Measurements from ENCODE around the gene RBM33.

The RBM33 gene

DNA sequence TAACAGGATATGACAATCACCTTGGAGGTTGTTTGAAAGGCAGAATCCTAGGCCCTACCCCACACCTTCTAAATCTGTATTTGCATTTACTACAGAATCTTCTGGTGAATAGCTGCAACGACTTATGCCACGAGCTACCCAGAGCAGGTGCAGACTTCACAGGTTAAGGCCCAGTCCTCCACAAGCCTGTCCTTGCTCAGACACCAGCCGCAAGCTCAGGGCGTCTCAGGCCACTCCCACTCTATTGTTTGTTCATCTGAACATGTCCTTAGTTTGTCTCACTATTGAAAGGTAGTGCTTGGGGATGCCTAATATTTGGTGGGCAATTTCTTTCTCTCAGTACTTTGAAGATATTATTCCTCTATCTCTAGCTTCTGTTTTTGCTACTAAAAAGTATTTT lies 18.9 kb upstream of the RBM33 start:
- DNase-seq: no peak

DNA sequence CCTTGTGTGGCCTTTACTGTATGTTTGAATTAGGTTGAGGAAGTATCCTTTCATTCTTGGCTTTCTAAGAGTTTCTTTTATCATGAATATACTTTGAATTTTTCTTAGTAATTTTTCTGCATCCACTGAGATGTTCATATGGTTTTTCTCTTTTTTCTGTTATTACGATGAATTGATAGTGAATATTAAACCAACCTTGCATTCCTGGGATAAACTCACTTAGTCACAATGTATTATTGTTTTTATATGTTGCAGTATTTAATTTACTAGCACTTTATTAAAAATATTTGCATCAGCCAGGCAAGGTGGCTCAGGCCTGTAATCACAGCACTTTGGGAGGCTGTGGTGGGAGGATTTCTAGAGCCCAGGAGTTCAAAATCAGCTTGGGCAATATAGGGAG lies 15.3 kb upstream of the RBM33 start:
- DNase-seq: no peak

DNA sequence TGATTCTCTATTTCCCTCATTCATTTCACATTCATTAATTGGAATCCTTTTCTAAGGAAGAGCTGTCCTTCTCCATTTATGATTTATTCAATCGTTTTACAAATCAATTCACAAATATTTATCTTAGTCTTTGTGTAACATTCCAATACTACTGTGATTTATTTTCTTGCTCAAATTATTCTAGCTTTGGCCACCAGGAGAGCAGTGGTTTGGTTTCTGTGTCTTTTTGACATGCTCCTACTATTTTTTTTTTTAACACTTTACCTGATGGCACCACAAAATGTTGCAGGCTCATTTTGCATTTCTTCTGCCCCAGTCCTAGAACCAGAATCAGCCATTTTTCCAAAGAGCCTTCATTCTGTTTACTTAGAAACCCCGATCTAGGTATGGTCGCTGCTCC lies 13.3 kb upstream of the RBM33 start:
- no peak for DNase-seq

DNA sequence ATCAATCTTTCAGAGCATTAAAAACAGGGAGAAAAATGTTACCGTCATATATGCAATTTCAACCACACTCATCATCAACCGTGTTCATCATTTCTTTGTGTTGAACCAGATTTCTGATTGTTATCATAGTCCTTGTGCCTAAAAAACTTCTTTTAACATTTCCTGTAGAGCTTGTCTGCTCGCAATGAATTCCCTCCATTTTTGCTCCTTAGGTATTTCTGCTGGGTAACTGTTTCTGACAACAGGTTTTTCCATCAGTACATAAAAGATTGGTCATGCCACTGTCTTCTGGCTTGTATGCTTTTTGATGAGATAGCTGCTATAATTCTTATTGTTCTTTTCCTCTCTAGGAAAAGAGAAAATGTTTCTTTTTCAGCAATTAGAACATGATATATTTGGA lies 8.6 kb upstream of the RBM33 start:
- DNase-seq: no peak

DNA sequence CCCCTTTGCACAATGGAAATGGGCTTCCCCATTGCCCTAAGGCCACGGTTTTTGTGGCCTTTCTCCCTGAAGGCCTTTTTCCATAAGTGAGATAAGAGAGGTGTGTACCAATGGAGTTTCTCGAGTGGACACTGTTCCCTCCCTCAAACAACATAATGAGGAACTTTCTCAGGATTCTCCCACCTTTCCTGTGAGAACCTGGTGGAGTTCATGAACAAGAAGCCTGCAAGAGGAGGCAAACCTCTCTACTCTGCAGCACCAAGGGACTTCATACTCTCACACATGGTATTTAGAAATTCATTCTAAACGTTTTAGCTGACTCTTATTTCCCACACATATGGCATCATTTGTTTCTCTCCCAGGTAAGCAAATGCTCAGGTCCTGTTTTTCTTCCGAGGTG lies 7.3 kb upstream of the RBM33 start:
- DNase-seq: no peak

DNA sequence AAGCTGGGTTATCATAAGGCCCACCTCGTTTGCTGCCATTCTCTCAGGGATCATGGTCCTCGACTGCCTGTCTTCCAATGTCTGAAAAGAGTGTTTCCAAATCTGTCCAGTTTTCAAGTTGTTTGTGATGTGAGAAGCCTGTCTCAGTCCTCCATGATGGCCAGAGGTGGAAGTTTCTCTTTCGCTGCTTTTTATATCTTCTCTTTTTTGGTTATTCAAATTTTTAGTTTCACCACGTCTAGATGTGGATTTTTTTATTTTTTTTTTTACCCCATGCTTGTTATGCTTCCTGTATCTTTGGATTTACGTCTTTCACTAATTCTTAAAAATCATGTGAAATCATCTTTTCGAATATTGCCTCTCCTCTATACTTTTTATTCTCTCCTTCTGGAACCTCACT lies 6.1 kb upstream of the RBM33 start:
- no peak for DNase-seq

DNA sequence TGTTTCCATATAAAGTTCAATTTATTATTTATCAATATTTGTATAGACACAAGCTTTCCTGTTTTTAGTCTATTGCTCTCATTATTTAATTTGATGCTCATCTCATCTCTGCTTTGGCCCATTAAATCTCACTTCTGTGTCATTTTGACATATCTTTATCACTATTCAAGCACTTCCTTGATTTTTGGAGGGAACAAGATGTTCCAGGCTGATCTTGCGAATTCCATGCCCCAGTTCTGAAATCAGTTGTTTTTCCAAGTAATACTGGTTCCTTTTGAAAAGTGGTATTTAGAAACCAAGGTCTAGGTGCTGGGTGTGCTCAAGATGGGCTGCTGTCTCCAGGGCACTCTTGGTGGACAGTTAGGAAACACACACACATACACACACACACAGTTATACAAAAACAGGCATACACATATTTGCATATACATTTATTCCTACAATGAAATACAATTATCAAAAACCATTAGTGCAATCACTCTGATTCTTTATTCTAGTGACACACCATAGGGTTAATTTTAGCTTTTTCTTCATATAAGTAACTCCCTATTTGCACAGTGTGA lies 4.4 kb upstream of the RBM33 start:
- DNase-seq: no peak

DNA sequence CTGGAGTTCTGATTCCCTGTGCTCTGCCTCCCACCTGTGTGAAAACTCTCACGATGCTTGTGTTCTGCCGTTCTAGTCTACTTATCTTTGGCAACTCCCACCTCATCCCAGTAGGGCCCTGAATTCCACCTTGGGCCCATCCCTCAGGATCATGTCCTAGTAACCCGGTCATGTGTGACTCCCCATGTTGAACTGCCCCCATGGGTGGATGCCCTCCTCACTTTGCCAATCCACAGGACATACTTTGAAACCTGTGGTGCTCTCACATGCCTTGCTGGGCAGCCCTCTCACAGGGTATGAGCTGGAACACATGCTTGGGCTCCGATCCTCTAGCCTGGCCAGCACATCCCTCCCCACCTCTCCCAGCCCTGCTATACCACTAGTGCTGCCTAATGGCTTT lies 3.8 kb upstream of the RBM33 start:
- no peak for DNase-seq

- DNase-seq: no peak
Observed at GRCh38 chr7:155643804-155644177, 670 bp upstream of the RBM33 start.

GRCh38 chr7:155644971-155645509 lies 579 bp downstream of the RBM33 start:
- DNase-seq: peak; percentile 53

GRCh38 chr7:155645662-155646061 lies 1.2 kb downstream of the RBM33 start:
- DNase-seq: no peak

- no peak for DNase-seq
Observed at GRCh38 chr7:155646669-155647068, 2.2 kb downstream of the RBM33 start.

- DNase-seq: no peak
Observed at GRCh38 chr7:155647302-155647701, 2.8 kb downstream of the RBM33 start.

DNA sequence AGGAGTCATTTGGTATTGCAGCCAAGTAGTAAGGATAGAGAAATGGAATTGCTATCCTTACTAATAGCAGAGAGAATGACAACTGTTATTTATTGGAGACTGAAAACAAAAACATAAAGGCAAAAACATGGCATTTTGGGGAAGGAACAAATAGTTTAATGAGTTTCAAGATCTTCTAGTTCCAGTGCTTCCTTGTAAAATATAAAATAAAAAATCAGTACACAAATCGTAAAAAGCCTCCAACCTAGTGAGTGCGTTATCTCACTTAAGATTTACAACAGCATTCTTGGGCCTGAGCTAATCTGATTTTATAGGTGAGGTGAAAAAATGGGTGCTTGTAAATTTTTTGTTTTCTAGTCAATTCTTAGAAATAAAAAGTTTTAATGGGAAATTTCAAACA lies 3.3 kb downstream of the RBM33 start:
- no peak for DNase-seq

GRCh38 chr7:155648752-155649339 lies 4.4 kb downstream of the RBM33 start:
- DNase-seq: no peak

GRCh38 chr7:155649588-155649987 lies 5.1 kb downstream of the RBM33 start:
- no peak for DNase-seq

DNA sequence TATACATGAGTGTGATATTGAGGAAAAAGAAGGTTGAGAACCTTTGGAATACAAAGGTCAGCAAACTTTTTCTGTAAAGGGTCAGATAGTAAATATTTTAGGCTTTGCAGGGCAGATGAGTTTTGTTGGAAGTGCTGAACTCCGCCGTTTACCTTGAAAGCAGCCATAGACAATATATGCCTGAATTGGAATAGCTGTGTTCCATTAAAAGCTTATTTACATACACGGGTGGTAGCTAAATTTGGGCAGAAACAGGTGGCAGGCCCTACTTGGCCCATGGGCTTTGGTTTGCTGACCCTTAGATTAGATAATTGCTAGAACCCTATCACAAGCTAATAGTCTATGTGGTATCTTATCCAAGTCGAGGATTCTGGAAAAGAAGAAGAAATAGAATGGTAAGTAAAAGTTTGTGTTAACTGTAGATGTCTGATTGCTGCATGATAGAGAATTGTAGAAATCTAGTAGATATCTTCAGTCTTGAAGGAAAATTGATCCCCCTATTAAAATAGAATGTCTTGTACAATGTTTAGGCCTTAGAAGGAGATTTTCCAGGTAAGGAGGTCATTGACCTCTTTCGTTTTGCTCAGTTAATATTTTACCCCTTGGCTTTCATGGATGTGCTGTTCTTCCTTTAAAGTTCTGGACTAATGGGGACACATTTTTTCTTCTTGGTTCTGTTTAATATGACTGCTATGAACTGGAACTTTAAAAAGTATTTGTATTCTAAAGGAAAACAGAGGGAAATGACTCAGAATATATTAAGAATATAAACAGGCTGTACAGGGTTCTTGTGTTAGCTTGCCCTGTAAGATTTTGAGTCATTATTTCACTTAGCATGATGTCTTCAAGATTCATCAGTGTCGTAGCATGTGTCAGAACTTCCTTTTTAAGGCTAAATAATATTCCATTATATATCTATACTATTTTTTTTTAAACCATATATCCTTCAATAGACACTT lies 8.0 kb downstream of the RBM33 start:
- no peak for DNase-seq

DNA sequence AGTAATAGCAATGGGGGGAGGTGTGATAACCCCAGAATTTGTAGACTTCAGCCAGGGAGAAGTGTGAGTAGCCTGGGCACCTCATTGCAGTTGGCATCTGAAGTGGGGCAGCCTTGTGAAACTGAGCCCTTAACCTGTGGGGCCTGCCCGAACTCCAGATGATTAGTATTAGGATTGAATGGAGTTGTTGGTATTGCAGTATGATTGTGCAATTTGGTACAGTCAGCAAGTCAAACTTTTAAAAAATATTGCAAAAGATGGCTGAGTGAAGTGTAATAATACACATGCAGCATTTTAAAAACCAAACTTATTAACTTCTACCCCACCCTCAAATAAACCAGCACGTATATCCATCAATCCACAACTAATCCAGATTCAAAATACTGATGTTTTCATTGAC lies 9.3 kb downstream of the RBM33 start:
- no peak for DNase-seq

GRCh38 chr7:155656891-155657290 lies 12.4 kb downstream of the RBM33 start:
- no peak for DNase-seq

DNA sequence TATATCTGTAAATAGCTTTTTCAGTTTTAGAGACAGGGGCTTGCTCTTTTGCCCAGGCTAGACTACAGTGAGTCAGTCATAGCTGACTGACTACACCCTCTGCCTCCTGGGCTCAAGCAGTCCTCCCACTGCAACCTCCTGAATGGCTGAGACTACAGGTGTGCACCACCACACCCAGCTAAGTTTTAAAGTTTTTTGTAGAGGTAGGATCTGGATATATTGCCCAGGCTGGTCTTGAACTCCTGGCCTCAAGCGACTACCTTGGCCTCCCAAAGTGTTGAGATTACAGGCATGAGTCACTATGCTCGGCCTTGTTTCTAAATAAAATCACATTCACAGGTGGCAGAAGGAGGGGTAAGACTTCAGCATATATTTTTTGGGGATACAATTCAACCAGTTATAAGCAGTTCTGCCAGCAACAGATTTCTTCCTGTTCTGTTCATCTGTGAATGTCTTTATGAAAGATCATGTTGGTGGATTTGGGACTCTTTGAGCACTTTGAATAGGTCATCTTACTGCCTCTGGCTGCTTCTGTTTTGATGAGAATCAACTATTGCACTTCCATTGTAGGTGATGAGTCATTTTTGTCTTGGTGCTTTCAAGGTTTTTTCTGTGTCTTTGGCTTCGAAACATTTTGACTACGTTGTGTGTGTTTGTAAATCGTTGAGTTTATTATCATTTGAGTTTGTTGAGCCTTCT lies 15.7 kb downstream of the RBM33 start:
- no peak for DNase-seq

- DNase-seq: no peak
Observed at GRCh38 chr7:155660758-155661093, 16.3 kb downstream of the RBM33 start.

DNA sequence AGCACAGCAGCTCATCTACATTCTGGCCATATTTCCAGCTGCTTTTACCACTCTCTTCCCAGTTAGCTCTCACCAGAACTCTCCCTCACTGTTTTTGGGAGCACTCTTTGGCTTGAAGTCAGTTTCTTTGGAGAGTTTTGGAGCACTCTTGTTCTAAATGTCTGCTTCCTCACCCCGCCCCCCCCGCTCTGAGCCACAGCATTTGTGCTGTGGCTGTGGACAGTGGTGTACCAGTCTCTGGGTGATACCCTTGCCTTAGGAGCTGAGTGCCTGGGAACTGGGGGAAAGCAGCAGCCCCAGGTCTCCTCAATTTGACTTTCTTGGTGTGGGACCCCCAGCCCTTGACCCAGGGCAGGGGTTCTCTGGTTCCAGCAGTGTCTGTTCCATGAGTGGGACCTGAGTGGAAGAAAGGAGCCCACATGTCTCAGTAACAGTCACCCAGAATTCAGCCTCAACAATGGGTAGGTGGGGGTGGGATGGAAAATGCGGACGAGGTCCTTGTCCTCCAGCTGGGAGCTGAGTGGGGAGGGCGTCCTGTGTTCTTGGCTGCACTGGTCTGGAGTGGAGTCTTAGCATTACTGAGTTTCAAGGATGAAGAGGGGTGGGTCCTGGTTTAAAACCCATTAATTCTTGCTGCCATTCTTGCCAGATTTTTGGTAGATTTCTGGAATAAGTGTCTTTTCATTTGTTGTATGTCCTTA lies 18.0 kb downstream of the RBM33 start:
- DNase-seq: no peak

- no peak for DNase-seq
Observed at GRCh38 chr7:155663937-155664336, 19.5 kb downstream of the RBM33 start.

Measured in KG1 (cell line).